ENCODE data around the gene RGL1.

DNA sequence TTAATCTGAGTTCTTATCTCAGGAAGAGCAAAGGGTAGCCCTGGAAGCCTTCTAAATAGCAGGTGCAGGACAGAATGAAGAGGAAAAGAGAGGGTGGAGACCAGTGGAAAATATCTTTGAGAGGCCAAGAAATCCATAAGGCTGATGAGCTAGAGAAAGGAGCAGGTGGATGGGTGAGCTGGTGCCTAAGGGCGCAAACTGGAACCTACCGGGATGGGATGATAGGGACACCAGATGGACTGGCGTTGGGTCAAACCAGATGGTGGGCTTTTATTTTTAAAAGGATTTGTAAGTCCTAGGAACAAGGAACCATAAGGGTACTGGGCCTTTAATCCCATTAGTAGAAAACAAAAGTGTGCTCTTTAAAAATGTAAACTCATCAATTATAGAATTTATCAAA is 59.7 kb downstream of the RGL1 start:
- TF ChIP-seq, protein P1, sequence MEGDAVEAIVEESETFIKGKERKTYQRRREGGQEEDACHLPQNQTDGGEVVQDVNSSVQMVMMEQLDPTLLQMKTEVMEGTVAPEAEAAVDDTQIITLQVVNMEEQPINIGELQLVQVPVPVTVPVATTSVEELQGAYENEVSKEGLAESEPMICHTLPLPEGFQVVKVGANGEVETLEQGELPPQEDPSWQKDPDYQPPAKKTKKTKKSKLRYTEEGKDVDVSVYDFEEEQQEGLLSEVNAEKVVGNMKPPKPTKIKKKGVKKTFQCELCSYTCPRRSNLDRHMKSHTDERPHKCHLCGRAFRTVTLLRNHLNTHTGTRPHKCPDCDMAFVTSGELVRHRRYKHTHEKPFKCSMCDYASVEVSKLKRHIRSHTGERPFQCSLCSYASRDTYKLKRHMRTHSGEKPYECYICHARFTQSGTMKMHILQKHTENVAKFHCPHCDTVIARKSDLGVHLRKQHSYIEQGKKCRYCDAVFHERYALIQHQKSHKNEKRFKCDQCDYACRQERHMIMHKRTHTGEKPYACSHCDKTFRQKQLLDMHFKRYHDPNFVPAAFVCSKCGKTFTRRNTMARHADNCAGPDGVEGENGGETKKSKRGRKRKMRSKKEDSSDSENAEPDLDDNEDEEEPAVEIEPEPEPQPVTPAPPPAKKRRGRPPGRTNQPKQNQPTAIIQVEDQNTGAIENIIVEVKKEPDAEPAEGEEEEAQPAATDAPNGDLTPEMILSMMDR (IDR thresholded peaks at IDR 0.05 in 4 of 5, conservative IDR thresholded peaks at IDR 0.05 in 1 of 5), result no peak
- no peak for TF ChIP-seq POLR2A (IDR thresholded peaks at IDR 0.05)
